Panc1 (cell line): ENCODE data around the gene TMA16.

Source experiments
- CTCF ChIP-seq: fragments of 450-650 bp; IDR thresholded peaks from 2 replicates; pipeline ENCODE4 v1.5.1; 2017; ENCODE audit warnings: mild to moderate bottlenecking
- SIN3A ChIP-seq: IDR thresholded peaks from 2 replicates; pipeline ENCODE4 v1.6.1; 2012; ENCODE audit warnings: low read depth, mild to moderate bottlenecking, low read length, moderate library complexity, borderline replicate concordance; ENCODE audit not compliant: insufficient read depth

GRCh38 chr4:163544407-163545038 lies 50.0 kb downstream of the TMA16 start:
- peak; percentile 90 for TF ChIP-seq CTCF
- TF ChIP-seq SIN3A, result no peak
